Aorta (tissue), 5 donors: ENCODE results near the gene CRYZL1. TPM values are rescaled to one million over a fixed set of nuclear protein-coding genes. Genes with fewer than 3 reads are reported as not detected.
A peak's percentile ranks its signal among the peaks of the same experiment; 100 is the strongest.

Source experiments
- ATAC-seq: fragments of 200-7000 bp; cut with Tn5 transposase; one replicate; pipeline ENCODE4 v1.9.1; 2022; ENCODE audit warnings: moderate library complexity; ENCODE audit not compliant: low FRiP score
- DNase-seq, 2 donors: peaks; one replicate each; pipeline ENCODE4 v3.0.0-alpha.2; 2020
- H3K27ac ChIP-seq, 2 donors: one replicate each; pipeline ENCODE4 v1.5.1; 2013; ENCODE audit warnings: low read length in 2 of 2, mild to moderate bottlenecking in 2 of 2, moderate library complexity in 2 of 2, control low read depth in 1 of 2, inconsistent platforms in 1 of 2, low read depth in 1 of 2
- H3K27me3 ChIP-seq, 2 donors: one replicate each; pipeline ENCODE4 v1.6.1; 2013; ENCODE audit warnings: control low read depth in 1 of 2, low read length in 1 of 2, mild to moderate bottlenecking in 1 of 2, moderate library complexity in 1 of 2; ENCODE audit not compliant: insufficient read depth in 2 of 2, control insufficient read depth in 1 of 2
- H3K36me3 ChIP-seq, 2 donors: one replicate each; pipeline ENCODE4 v1.6.1; 2013; ENCODE audit warnings: control low read depth in 1 of 2, low read length in 1 of 2, mild to moderate bottlenecking in 1 of 2; ENCODE audit not compliant: insufficient read depth in 2 of 2, control insufficient read depth in 1 of 2
- H3K4me1 ChIP-seq, 2 donors: one replicate each; pipeline ENCODE4 v1.6.1; 2013; ENCODE audit warnings: low read length in 2 of 2, control low read depth in 1 of 2, mild to moderate bottlenecking in 1 of 2, moderate library complexity in 1 of 2; ENCODE audit not compliant: insufficient read depth in 2 of 2, control insufficient read depth in 1 of 2
- H3K4me3 ChIP-seq, 2 donors: one replicate each; pipeline ENCODE4 v1.5.1; 2013; ENCODE audit warnings: low read length in 2 of 2, control low read depth in 1 of 2, mild to moderate bottlenecking in 1 of 2
- H3K9me3 ChIP-seq: one replicate; pipeline ENCODE4 v1.6.1; 2013; ENCODE audit warnings: mild to moderate bottlenecking, low read length; ENCODE audit not compliant: control insufficient read depth
- whole genome bisulfite sequencing, 2 donors: extraction: QIAGEN DNeasy Blood & Tissue Kit; methylation state at CpG; one replicate each; pipeline ENCODE4 v1.1.7; 2013; 5-methylcytosine and 5-hydroxymethylcytosine counted together
- intact Hi-C, 2 donors: fragments of 100-400 bp; cut with DNase I; formaldehyde crosslinking; loops; one replicate each; pipeline versions ENCODE4 v1.14.2 to v1.15.0; 2022
- long read RNA-seq, 2 donors: library from polyadenylated mRNA; unstranded; transcript quantifications; one replicate each; pipeline ENCODE4 v2.0.0, GENCODE V29; 2020 to 2021
- polyA plus RNA-seq, 2 donors: library from polyadenylated mRNA; stranded (reverse); fragments of 200-250 nt; gene quantifications; one replicate each; pipeline ENCODE4 v1.2.3, GENCODE V29; 2013
- total RNA-seq, 2 donors: library from RNA; stranded (reverse); fragmentation: NEBNext Ultra II Directional; extraction: Animal tissue kit (Norgen Biotek cat#: 25700); gene quantifications; one replicate each; pipeline ENCODE4 v1.2.1, GENCODE V29; 2021
- donor health status: healthy with polysubstance abuse.
- donor health status: Bipolar disorder and iron deficiency.
- donor health status: DM: no; HTN: no; CAD: no.
- donor health status: DM: no; HTN: no; CAD: no.
- donor health status: DM: yes; HTN: yes; CAD: no.

CRYZL1 gene
- total RNA-seq (10 to 100 TPM; 49.4 to 65.2 TPM), polyA plus RNA-seq (10 to 100 TPM; 57.7 to 65.2 TPM)
- long read RNA-seq, donor 1, transcript CRYZL1-209 (12 exons, 2,558 nt), result minor isoform, 14 of 259 reads
- long read RNA-seq, donor 1, transcript CRYZL1-203 (13 exons, 1,482 nt), result minor isoform, 17 of 259 reads
- long read RNA-seq, donor 1, transcript CRYZL1-204 (13 exons, 1,617 nt), result major isoform, 111 of 259 reads
- long read RNA-seq, donor 1, partial matches to known transcripts, result 15 of 259 reads
- long read RNA-seq, donor 1, other reads (novel, unspliced or antisense), result 97 of 259 reads
- long read RNA-seq, donor 2, transcript CRYZL1-204 (13 exons, 1,617 nt), result major isoform, 5 of 44 reads
- long read RNA-seq, donor 2, partial matches to known transcripts, result 4 of 44 reads
- long read RNA-seq, donor 2, other reads (novel, unspliced or antisense), result 25 of 44 reads

DNA sequence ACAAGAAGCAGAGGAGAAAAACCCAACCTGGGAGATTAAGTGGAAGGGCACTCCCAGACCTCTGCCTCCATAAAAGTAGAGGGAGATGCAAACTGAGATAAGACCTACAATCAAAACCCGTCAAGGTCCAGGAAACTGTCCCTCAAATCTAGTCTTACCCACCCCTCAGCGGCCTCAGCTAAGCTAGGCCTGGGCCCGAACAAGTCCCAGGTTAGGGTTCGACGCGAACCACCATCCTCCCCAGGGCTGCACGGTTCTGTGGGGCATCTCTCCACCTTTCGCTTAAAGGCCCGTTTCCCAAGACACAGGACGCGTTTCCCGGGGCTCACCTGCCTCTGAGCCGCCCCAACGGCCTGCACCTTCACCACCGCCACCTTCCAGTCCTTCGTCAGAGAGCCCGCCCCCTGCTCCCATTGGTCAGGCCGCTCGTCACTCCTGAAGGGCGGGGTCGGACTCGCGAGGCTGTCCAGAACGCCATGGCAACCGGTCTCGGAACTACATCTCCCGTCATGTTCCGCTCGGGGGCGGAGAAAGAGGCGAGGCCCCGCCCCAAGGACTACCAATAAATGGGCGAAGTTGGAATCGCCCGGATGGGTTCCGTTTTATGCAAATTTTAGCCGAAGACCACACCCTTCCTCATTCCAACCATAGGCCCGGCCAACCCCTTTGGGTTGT lies at the start of gene CRYZL1:
Gene CRYZL1 (minus strand): TSS at position 390 of the 675 bp plus-strand sequence. CDS start 10,190 bp downstream, outside the sequence.
- peaks cover 0 to 4% of the 10 kb centered on the region in 2 donors for H3K4me1 ChIP-seq
- DNase-seq, result peak; percentile 100
- WGBS, 2 donors, result 0% methylated on average over 38 of the region's 38 CpGs
- intact Hi-C loops, result loop anchor here (1.0 to 10.0 kb wide), 7 partner anchors 46 to 256 kb away; partner anchors contain the start of gene DONSON (in 1 of the 2)
- H3K27me3 ChIP-seq, result no peaks in the 10 kb centered on the region
- H3K9me3 ChIP-seq, result no peaks in the 10 kb centered on the region
- H3K36me3 ChIP-seq, result no peaks in the 10 kb centered on the region
- H3K4me3 ChIP-seq, result peak within 1 kb of the TSS; percentile 58 to 94
- ATAC-seq, result peak; percentile 95
- peak within 1 kb of the TSS; percentile 59 to 75 for H3K27ac ChIP-seq

DNA sequence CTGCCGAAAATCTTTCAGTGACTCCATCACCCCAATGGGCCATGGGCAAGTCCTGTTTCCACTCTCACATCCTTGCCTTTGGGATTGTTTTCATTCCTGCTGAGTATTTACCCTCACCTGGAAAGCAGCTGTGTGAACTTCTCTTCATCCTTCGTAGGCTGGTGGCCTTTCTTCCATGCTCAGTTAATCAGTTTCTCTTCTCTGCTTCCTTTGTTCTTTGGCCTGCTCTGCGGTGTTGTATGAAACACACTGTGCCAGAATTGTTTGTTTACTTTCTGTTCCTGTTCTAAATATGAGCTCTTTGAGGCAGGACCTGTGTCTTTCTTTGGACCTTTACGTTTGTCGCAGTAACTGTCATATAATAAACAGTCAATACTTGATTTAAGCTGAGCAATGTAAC lies 49.3 kb upstream of the CRYZL1 start:
- WGBS, 2 donors, result 92 to 93% methylated on average over 5 of the region's 5 CpGs

DNA sequence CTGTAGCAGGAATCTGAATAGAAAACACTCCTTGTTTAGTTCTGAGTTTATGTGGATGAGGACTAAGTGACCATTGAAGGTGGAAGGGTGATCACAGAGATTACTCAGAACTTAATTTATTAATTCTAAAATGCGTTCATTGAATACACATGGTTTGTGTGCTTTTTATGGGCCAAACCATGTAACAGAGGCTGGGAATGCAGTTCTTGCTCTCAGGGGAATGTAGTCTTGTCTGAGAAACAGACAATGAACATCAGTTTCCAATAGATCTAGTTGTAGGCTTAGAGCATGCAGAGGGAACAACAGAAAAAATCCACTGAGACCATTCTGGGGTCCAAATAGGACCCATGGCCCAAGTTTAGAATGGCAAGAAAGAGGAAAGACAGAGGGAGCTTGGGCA lies 46.8 kb upstream of the CRYZL1 start:
- no peak overlapping the region for H3K27ac ChIP-seq
- H3K27me3 ChIP-seq, result no peaks in the 10 kb centered on the region
- 4 to 14% methylated on average over 1 of the region's 1 CpG for WGBS, 2 donors
- peaks cover 3 to 13% of the 10 kb centered on the region in 2 donors for H3K4me1 ChIP-seq
- no peak for DNase-seq
- no peaks in the 10 kb centered on the region for H3K9me3 ChIP-seq
- ATAC-seq, result no peak
- no peak overlapping the region for H3K4me3 ChIP-seq
- intact Hi-C loops, result loop anchor here (5.0 to 10.0 kb wide), 3 partner anchors 36 to 66 kb away; partner anchors contain the start of genes CRYZL1 (in 1 of the 2) and ITSN1 (in 1 of the 2)
- no peaks in the 10 kb centered on the region for H3K36me3 ChIP-seq

More for the DNA sequence above, 49.3 kb upstream of the CRYZL1 start:
- H3K36me3 ChIP-seq, result no peaks in the 10 kb centered on the region
- H3K27me3 ChIP-seq, result no peaks in the 10 kb centered on the region
- H3K9me3 ChIP-seq, result no peaks in the 10 kb centered on the region
- peaks cover 3 to 9% of the 10 kb centered on the region in 2 donors for H3K4me1 ChIP-seq
- no peak for DNase-seq
- H3K27ac ChIP-seq, result no peak overlapping the region
- ATAC-seq, result no peak
- H3K4me3 ChIP-seq, result no peak overlapping the region
- intact Hi-C loops, result no loop called here

DNA sequence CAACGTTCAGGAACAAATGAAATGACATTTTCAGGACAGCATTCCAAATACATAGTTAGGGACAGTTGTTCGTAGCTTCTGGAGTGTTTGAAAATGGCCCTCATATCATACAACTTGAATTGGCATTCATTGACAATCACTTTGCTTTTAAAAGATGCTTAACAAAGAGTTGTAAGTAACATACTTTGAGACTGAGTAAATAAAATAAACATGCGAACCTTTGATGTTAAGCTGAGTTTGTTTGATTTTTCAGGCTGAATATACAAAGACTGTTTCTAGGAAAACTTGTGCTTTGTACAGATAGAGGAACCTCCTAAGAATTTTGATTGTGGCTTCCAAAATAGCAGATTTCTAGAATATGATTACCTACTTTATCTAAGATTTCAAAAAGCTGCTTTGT lies 46.1 kb upstream of the CRYZL1 start:
- ATAC-seq (no peak), DNase-seq (no peak)
- intact Hi-C loops, result loop anchor here (5.0 to 10.0 kb wide), 3 partner anchors 35 to 67 kb away; partner anchors contain the start of genes CRYZL1 (in 1 of the 2) and ITSN1 (in 1 of the 2)
- no peaks in the 10 kb centered on the region for H3K27me3 ChIP-seq
- 66 to 67% methylated on average over 3 of the region's 3 CpGs for WGBS, 2 donors
- H3K27ac ChIP-seq, result no peak overlapping the region
- no peaks in the 10 kb centered on the region for H3K36me3 ChIP-seq
- H3K4me1 ChIP-seq, result peaks cover 3 to 17% of the 10 kb centered on the region in 2 donors
- no peak overlapping the region for H3K4me3 ChIP-seq
- H3K9me3 ChIP-seq, result no peaks in the 10 kb centered on the region

DNA sequence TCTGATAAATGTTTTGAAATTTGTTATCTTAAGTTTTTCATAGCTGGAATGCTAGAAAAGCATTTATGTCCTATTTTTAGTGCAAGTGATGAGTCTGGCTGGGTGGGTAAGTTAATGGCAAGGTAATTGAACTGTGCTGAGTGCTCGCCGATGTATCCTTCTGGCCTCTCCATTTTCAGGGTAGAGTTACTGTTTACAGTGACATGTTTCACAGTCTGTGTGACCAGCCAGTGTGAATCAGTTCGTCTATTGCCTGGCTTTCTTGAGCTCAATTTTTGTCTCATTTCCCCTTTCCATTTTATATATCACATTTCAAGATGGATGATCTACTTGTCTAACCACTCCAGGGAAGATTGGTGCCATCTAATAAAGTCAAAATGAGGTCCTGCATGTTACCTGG lies 44.8 kb upstream of the CRYZL1 start:
- intact Hi-C loops, result loop anchor here (5.0 to 10.0 kb wide), 3 partner anchors 34 to 68 kb away; partner anchors contain the start of genes CRYZL1 (in 1 of the 2) and ITSN1 (in 1 of the 2)
- DNase-seq, result no peak
- H3K4me3 ChIP-seq, result no peak overlapping the region
- H3K27me3 ChIP-seq, result no peaks in the 10 kb centered on the region
- H3K27ac ChIP-seq, result peak overlapping the region; percentile 67 to 76
- ATAC-seq, result no peak
- no peaks in the 10 kb centered on the region for H3K36me3 ChIP-seq
- H3K4me1 ChIP-seq, result peaks cover 3 to 17% of the 10 kb centered on the region in 2 donors
- no peaks in the 10 kb centered on the region for H3K9me3 ChIP-seq
- WGBS, 2 donors, result 60 to 72% methylated on average over 3 of the region's 3 CpGs

DNA sequence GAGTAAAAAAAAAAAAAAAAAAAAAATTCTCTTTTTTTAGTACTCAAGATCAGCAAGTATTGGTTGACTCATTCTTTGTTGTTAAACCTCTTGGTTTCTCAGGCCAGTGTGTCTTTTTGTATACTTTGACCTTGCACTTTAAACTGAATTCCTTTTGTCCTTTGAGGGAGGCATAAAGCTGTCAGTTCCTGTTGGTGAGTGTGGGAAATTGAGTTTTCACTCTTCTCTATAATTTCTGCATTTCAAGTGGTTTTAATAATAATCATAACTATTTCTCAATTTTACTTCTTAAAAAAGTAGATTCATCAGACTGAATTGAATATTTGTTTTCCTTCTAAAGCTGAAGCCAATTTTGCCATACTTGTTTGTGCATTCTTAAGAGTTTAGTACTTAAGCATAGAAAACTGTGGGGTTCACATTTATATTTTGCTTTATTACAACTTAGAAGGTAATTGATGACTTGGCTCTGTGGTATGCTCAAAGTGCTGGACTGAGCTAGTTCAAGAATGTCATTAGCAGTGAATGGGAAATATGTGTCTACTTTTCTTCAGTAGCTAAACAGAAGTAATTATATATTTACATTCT lies 44.2 kb upstream of the CRYZL1 start:
- Histone ChIP-seq H3K4me1 (peaks cover 3 to 17% of the 10 kb centered on the region in 2 donors), H3K27ac (no peak overlapping the region)

DNA sequence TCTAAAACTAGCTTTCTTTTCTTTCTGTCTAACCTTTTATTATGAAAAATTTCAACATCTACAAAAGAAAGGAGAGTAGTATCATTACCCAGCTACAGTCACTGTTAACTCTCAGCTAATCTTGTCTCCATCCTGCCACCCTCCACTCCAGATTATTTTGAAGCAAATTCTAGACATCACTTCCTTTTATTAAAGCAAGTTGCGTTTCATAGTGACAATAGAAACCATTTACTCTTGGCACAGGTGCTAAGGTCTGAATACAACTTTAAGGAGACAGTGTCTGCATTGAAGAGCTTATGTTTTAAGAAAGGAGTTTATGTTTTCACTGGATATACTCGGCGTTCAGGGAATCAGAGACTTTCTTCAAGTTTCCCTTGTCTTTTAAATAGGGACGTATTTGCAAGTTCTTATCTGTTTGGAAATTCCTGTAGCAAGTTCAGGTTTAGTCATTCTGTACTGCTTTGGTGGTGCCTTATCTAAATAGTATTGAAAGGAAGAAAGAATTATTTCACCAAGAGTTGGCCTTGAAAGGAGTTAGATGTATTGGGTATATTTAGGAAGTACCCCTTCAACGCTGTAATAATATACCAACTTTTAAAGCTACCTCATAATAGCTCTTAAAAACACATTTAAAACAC lies 43.5 kb upstream of the CRYZL1 start:
- DNase-seq (no peak), ATAC-seq (no peak)
- intact Hi-C loops, result loop anchor here (5.0 to 10.0 kb wide), 3 partner anchors 33 to 70 kb away; partner anchors contain the start of genes CRYZL1 (in 1 of the 2) and ITSN1 (in 1 of the 2)
- H3K4me3 ChIP-seq, result peak overlapping the region in 1 of 2 donors; percentile 54
- 2 to 10% methylated on average over 5 of the region's 5 CpGs for WGBS, 2 donors
- no peaks in the 10 kb centered on the region for H3K9me3 ChIP-seq
- H3K27me3 ChIP-seq, result no peaks in the 10 kb centered on the region
- peak overlapping the region in 1 of 2 donors; percentile 9 for H3K27ac ChIP-seq
- H3K36me3 ChIP-seq, result no peaks in the 10 kb centered on the region
- peaks cover 3 to 17% of the 10 kb centered on the region in 2 donors for H3K4me1 ChIP-seq

More for the DNA sequence above, 44.2 kb upstream of the CRYZL1 start:
- intact Hi-C loops, result loop anchor here (5.0 to 10.0 kb wide), 3 partner anchors 33 to 69 kb away; partner anchors contain the start of genes CRYZL1 (in 1 of the 2) and ITSN1 (in 1 of the 2)
- Histone ChIP-seq H3K4me3 (no peak overlapping the region), H3K9me3 (no peaks in the 10 kb centered on the region), H3K36me3 (no peaks in the 10 kb centered on the region), H3K27me3 (no peaks in the 10 kb centered on the region)
- DNase-seq, result no peak
- no peak for ATAC-seq

DNA sequence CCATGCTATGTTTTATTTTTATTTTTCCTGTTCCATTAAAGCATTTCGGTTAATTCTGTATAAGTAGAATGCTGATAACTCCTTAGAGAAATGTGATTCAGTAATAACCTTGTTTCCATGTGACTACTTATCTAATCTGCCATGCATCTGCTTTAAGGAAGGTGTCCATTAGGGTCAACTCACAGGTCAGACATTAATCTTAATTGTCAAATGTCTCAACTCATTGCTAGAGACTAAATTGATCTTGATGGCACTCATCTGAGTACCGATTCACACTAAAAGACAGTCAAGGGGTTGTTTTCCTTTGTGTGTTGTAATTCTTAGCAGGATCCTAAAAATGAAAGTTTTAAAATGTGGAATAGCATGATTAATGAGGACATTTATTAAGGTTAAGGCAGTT lies 42.5 kb upstream of the CRYZL1 start:
- H3K27me3 ChIP-seq, result no peaks in the 10 kb centered on the region
- peaks cover 0 to 17% of the 10 kb centered on the region in 2 donors for H3K4me1 ChIP-seq
- ATAC-seq (no peak), DNase-seq (no peak)
- no peak overlapping the region for H3K4me3 ChIP-seq
- H3K36me3 ChIP-seq, result no peaks in the 10 kb centered on the region
- H3K27ac ChIP-seq, result peak overlapping the region in 1 of 2 donors; percentile 36
- intact Hi-C loops, result loop anchor here in 1 of 2 donors (10.0 kb wide), 1 partner anchor 71 kb away; no protein-coding TSS in a partner anchor
- no peaks in the 10 kb centered on the region for H3K9me3 ChIP-seq
- 45 to 55% methylated on average over 2 of the region's 2 CpGs for WGBS, 2 donors
